ENCODE data around the gene ZMIZ1.

GRCh38 chr10:79179164-79179956 is 110.6 kb downstream of the ZMIZ1 start:
- TF ChIP-seq, protein P1, sequence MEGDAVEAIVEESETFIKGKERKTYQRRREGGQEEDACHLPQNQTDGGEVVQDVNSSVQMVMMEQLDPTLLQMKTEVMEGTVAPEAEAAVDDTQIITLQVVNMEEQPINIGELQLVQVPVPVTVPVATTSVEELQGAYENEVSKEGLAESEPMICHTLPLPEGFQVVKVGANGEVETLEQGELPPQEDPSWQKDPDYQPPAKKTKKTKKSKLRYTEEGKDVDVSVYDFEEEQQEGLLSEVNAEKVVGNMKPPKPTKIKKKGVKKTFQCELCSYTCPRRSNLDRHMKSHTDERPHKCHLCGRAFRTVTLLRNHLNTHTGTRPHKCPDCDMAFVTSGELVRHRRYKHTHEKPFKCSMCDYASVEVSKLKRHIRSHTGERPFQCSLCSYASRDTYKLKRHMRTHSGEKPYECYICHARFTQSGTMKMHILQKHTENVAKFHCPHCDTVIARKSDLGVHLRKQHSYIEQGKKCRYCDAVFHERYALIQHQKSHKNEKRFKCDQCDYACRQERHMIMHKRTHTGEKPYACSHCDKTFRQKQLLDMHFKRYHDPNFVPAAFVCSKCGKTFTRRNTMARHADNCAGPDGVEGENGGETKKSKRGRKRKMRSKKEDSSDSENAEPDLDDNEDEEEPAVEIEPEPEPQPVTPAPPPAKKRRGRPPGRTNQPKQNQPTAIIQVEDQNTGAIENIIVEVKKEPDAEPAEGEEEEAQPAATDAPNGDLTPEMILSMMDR (IDR thresholded peaks at IDR 0.05; ENCODE audit: low read depth, low read length) = no peak
- no peak for TF ChIP-seq POLR2A (IDR thresholded peaks at IDR 0.05; ENCODE audit: extremely low read depth, insufficient read length)
- TF ChIP-seq, protein P2, sequence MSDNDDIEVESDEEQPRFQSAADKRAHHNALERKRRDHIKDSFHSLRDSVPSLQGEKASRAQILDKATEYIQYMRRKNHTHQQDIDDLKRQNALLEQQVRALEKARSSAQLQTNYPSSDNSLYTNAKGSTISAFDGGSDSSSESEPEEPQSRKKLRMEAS (IDR thresholded peaks at IDR 0.05; ENCODE audit: low read depth, low read length) = no peak

Measured in NB4 (cell line).